GM23248 (cell line): ENCODE results near the gene LY86.

Experiments used
- EZH2 ChIP-seq: fragments of 200-600 bp; sonication (generic); IDR thresholded peaks from 2 replicates; pipeline ENCODE4 v1.6.1; 2018; ENCODE audit warnings: antibody characterized with exemption, mild to moderate bottlenecking; ENCODE audit not compliant: insufficient read depth, poor library complexity, severe bottlenecking
- EZH2phosphoT487 ChIP-seq: fragments of 200-600 bp; sonication (generic); IDR thresholded peaks from 2 replicates; pipeline ENCODE4 v1.6.1; 2018; ENCODE audit warnings: antibody characterized with exemption, moderate library complexity, mild to moderate bottlenecking, low read depth; ENCODE audit not compliant: insufficient read depth

DNA sequence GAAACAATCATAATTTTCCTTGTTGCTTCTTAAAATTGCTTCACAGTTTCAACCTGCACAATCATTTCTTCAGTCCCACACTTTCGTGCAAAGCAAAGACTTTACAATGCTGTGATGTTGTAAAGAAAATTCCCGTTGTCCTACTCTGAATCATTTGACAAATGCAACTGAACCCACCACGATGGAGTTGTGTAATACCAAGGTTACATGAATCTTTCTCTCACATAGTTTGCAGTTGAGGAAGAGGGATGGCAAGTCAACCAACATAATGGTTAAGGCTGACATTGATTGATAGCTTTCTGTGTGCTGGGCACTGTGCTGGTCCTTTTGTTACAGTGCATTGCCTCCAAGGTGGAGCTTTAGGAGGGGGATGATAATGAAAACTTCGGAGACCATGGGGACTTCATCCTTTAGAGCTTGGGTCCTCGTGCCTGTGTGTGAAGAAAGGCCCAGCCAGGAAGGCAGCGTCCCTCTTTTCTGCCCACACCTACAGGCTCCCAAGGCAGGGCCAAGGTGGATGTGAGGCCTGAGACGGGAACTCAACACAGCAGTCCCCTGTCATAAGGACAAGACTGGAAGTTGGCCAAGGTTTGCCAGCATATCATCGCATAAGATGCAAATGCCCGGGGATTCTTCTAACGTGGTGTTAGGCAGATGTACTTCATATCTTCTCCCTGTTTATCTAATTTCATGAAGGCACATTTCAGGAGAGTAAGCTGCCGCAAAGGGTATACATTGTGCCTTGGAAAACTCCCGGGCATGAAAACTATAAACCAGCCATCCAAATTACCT lies 96.9 kb downstream of the LY86 start:
- TF ChIP-seq EZH2phosphoT487 (no peak), EZH2 (no peak)
